HG03520 (cell line): ENCODE measurements around the gene TLR2.

Experiments
- ATAC-seq: cut with Tn5 transposase; IDR thresholded peaks from one replicate; pipeline ENCODE4 v1.9.1; 2021; ENCODE audit warnings: mild to moderate bottlenecking, moderate library complexity; ENCODE audit not compliant: unreplicated experiment

The TLR2 gene

GRCh38 chr4:153684182-153684970, at the start of gene TLR2:
Gene TLR2, plus strand, starts transcription at chr4:153684280. Its CDS starts 18,628 bp downstream, at chr4:153702908.
- ATAC-seq, result peak; percentile 87

- no peak for ATAC-seq
Measured at GRCh38 chr4:153634738-153635353, 49.2 kb upstream of the TLR2 start.

GRCh38 chr4:153635846-153636245, 48.2 kb upstream of the TLR2 start:
- no peak for ATAC-seq

- ATAC-seq, result no peak
Measured at GRCh38 chr4:153637201-153637600, 46.9 kb upstream of the TLR2 start.

- ATAC-seq, result no peak
Measured at GRCh38 chr4:153638011-153638410, 46.1 kb upstream of the TLR2 start.

GRCh38 chr4:153638999-153639398, 45.1 kb upstream of the TLR2 start:
- no peak for ATAC-seq

- no peak for ATAC-seq
Measured at GRCh38 chr4:153639833-153640802, 44.0 kb upstream of the TLR2 start.

- no peak for ATAC-seq
Measured at GRCh38 chr4:153641532-153641931, 42.5 kb upstream of the TLR2 start.

- ATAC-seq, result peak; percentile 87
Measured at GRCh38 chr4:153643406-153644383, 40.4 kb upstream of the TLR2 start.

GRCh38 chr4:153645183-153645582, 38.9 kb upstream of the TLR2 start:
- no peak for ATAC-seq

- no peak for ATAC-seq
Measured at GRCh38 chr4:153646261-153646660, 37.8 kb upstream of the TLR2 start.

GRCh38 chr4:153646978-153647377, 37.1 kb upstream of the TLR2 start:
- ATAC-seq, result no peak

- no peak for ATAC-seq
Measured at GRCh38 chr4:153647975-153648374, 36.1 kb upstream of the TLR2 start.

- no peak for ATAC-seq
Measured at GRCh38 chr4:153649572-153649991, 34.5 kb upstream of the TLR2 start.

GRCh38 chr4:153651116-153651515, 33.0 kb upstream of the TLR2 start:
- ATAC-seq, result no peak

- no peak for ATAC-seq
Measured at GRCh38 chr4:153651587-153651986, 32.5 kb upstream of the TLR2 start.

GRCh38 chr4:153652051-153652784, 31.9 kb upstream of the TLR2 start:
- ATAC-seq, result no peak

- no peak for ATAC-seq
Measured at GRCh38 chr4:153655002-153655541, 29.0 kb upstream of the TLR2 start.

- ATAC-seq, result no peak
Measured at GRCh38 chr4:153655928-153656327, 28.2 kb upstream of the TLR2 start.
